ENCODE results near the gene ATG10.

Gene ATG10

DNA sequence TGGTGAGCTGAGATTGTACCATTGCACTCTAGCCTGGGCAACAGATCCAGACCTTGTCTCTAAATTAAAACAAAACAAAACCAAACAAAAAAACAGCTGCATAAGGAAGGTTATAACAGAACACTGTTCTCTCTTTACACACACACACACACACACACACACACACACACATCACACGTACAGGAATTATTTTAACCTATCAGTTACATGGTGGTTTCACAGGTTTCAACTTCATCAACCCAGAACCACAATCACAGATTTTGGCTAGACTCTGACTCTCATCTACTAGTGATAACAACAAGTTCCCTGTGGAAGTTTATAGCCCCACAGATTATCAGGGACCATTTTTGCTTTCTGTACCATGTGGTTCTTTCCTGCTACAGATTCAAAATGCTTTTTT lies 246.1 kb downstream of the ATG10 start:
- Histone ChIP-seq H3K4me3 (ENCODE audit: low read depth, low read length) (no peak overlapping the region), H2AFZ (no peak overlapping the region), H3K36me3 (ENCODE audit: control insufficient read depth, insufficient read depth, low read length) (no peaks in the 10 kb centered on the region), H3K27me3 (ENCODE audit: control insufficient read depth, insufficient read depth, low read length) (no peaks in the 10 kb centered on the region), H3K9me3 (ENCODE audit: control insufficient read depth, low read length) (no peaks in the 10 kb centered on the region), H3K4me2 (ENCODE audit: low read length) (no peak overlapping the region), H3K4me1 (no peaks in the 10 kb centered on the region), H3K9ac (no peak overlapping the region), H3K79me2 (no peaks in the 10 kb centered on the region), H3K27ac (no peak overlapping the region)
- TF ChIP-seq, protein P1, sequence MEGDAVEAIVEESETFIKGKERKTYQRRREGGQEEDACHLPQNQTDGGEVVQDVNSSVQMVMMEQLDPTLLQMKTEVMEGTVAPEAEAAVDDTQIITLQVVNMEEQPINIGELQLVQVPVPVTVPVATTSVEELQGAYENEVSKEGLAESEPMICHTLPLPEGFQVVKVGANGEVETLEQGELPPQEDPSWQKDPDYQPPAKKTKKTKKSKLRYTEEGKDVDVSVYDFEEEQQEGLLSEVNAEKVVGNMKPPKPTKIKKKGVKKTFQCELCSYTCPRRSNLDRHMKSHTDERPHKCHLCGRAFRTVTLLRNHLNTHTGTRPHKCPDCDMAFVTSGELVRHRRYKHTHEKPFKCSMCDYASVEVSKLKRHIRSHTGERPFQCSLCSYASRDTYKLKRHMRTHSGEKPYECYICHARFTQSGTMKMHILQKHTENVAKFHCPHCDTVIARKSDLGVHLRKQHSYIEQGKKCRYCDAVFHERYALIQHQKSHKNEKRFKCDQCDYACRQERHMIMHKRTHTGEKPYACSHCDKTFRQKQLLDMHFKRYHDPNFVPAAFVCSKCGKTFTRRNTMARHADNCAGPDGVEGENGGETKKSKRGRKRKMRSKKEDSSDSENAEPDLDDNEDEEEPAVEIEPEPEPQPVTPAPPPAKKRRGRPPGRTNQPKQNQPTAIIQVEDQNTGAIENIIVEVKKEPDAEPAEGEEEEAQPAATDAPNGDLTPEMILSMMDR (IDR thresholded peaks at IDR 0.05), result no peak

DNA sequence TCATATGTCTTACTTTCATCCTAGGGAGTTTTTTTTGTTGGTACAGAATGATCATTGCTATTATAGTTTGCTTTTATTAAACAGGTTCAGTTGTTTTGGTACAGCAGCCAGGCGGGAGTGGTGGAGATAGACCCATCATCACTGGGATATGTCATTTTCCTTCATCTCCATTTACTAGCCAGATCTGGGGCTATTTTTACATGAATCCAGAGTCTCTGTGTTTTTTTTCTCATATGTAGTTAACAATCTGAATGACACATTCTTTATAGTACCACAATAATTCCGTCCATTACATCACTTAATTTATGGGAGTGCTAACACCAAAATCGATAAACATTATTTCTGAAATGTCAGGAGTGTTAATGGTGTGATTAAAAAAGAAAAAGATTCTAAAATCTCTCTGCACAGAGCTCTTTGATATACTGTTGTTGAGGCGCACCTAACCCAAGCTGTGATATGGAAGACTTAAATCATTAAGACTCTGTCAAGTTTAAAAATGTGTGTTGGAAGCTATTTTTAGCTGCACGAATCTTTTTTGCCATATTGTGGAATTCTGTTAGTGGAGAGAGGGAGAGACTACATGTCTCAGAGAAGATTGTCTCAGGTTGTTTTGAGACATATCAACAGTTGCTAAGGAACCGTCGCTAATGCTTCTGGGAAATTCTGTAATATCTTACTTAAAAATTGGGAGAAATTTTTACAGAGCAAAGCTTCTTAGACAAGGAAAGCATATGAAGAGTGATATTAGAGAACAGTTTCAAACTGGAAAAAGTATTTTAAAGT lies 246.7 kb downstream of the ATG10 start:
- no peak overlapping the region for H3K9ac ChIP-seq
- H3K79me2 ChIP-seq, result no peaks in the 10 kb centered on the region
- H3K36me3 ChIP-seq (ENCODE audit: control insufficient read depth, insufficient read depth, low read length), result no peaks in the 10 kb centered on the region
- no peak overlapping the region for H3K4me2 ChIP-seq (ENCODE audit: low read length)
- H3K9me3 ChIP-seq (ENCODE audit: control insufficient read depth, low read length), result no peaks in the 10 kb centered on the region
- H3K27me3 ChIP-seq (ENCODE audit: control insufficient read depth, insufficient read depth, low read length), result no peaks in the 10 kb centered on the region
- TF ChIP-seq, protein P1 (IDR thresholded peaks at IDR 0.05), result no peak
- H3K4me1 ChIP-seq, result no peaks in the 10 kb centered on the region
- no peak overlapping the region for H2AFZ ChIP-seq
- H3K27ac ChIP-seq, result no peak overlapping the region
- no peak overlapping the region for H3K4me3 ChIP-seq (ENCODE audit: low read depth, low read length)

- Histone ChIP-seq H3K9me3 (ENCODE audit: control insufficient read depth, low read length) (no peaks in the 10 kb centered on the region), H2AFZ (no peak overlapping the region), H3K27me3 (ENCODE audit: control insufficient read depth, insufficient read depth, low read length) (no peaks in the 10 kb centered on the region), H3K4me3 (ENCODE audit: low read depth, low read length) (no peak overlapping the region), H3K4me2 (ENCODE audit: low read length) (no peak overlapping the region), H3K4me1 (no peaks in the 10 kb centered on the region), H3K9ac (no peak overlapping the region), H3K36me3 (ENCODE audit: control insufficient read depth, insufficient read depth, low read length) (no peaks in the 10 kb centered on the region), H3K27ac (no peak overlapping the region), H3K79me2 (no peaks in the 10 kb centered on the region)
- TF ChIP-seq, protein P1 (IDR thresholded peaks at IDR 0.05), result no peak
Measured at GRCh38 chr5:82221020-82221419, 249.2 kb downstream of the ATG10 start.

DNA sequence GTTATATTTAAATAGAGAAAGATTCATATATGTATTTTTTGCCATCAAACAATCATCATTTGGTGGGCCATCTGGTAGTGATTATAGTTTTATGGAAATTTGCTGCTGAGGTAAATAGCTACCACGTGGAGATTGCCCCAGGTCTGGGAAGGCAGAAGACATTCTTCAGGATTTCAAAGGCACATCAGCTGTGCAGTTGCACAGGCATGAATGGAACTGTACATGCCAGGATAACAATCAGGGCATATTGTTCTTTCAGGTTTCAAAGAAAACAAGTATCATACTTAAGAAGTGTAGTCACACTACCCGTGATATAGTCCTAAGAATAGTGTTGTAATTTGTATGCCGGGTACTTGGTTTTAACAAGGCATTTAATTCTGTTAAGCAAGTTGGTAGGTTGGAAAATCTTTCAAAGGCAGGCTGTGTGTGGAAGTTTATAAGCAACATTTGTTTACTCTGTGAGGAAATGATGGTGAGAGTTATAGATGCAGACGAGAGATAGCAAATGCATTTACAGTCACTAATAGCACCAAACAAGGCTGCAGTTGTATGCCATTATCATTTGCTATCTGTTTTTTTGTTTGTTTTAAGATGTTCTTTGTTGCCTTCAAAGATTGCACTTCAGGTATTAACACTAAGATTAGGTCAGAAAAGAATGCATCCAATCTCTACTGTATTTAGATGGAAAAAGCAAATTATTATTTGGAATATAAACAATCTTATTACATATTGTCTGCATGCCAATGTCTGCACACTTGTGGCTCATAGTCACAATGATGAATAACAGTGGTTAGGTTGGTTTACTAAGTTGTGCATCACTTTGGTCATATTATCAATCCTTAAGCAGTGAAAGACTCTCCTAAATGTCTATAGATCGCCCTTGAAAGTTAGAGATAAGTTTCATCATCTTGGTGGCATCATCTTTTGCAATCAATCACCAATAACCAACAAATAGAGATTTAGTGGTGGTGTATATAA lies 251.1 kb downstream of the ATG10 start:
- TF ChIP-seq, protein P1 (IDR thresholded peaks at IDR 0.05), result no peak
- no peaks in the 10 kb centered on the region for H3K27me3 ChIP-seq (ENCODE audit: control insufficient read depth, insufficient read depth, low read length)
- no peak overlapping the region for H3K4me3 ChIP-seq (ENCODE audit: low read depth, low read length)
- no peaks in the 10 kb centered on the region for H3K4me1 ChIP-seq
- H3K79me2 ChIP-seq, result no peaks in the 10 kb centered on the region
- no peak overlapping the region for H3K9ac ChIP-seq
- no peak overlapping the region for H3K27ac ChIP-seq
- no peaks in the 10 kb centered on the region for H3K36me3 ChIP-seq (ENCODE audit: control insufficient read depth, insufficient read depth, low read length)
- no peak overlapping the region for H2AFZ ChIP-seq
- H3K4me2 ChIP-seq (ENCODE audit: low read length), result no peak overlapping the region
- H3K9me3 ChIP-seq (ENCODE audit: control insufficient read depth, low read length), result no peaks in the 10 kb centered on the region
